HG03378 (cell line): ENCODE measurements around the gene PODN.

Experiments used
- ATAC-seq: cut with Tn5 transposase; IDR thresholded peaks from one replicate; pipeline ENCODE4 v1.9.1; 2021; ENCODE audit warnings: mild to moderate bottlenecking, moderate library complexity; ENCODE audit not compliant: unreplicated experiment

PODN gene

GRCh38 chr1:53049574-53049967 lies 12.4 kb upstream of the PODN start:
- no peak for ATAC-seq

- no peak for ATAC-seq
Measured at GRCh38 chr1:53050310-53050709, 11.7 kb upstream of the PODN start.

GRCh38 chr1:53051676-53052075 lies 10.3 kb upstream of the PODN start:
- no peak for ATAC-seq

- no peak for ATAC-seq
Measured at GRCh38 chr1:53057127-53057526, 4.9 kb upstream of the PODN start.

GRCh38 chr1:53060579-53060978 lies 1.4 kb upstream of the PODN start:
- no peak for ATAC-seq

GRCh38 chr1:53061123-53061858 lies 722 bp upstream of the PODN start:
- no peak for ATAC-seq

- no peak for ATAC-seq
Measured at GRCh38 chr1:53062708-53063591, 937 bp downstream of the PODN start.

GRCh38 chr1:53063744-53064515 lies 1.9 kb downstream of the PODN start:
- no peak for ATAC-seq

- no peak for ATAC-seq
Measured at GRCh38 chr1:53065391-53065790, 3.4 kb downstream of the PODN start.

- ATAC-seq: no peak
Measured at GRCh38 chr1:53066488-53066887, 4.5 kb downstream of the PODN start.

- no peak for ATAC-seq
Measured at GRCh38 chr1:53066891-53067738, 5.1 kb downstream of the PODN start.

GRCh38 chr1:53067886-53068285 lies 5.9 kb downstream of the PODN start:
- no peak for ATAC-seq

GRCh38 chr1:53068314-53069099 lies 6.5 kb downstream of the PODN start:
- no peak for ATAC-seq

GRCh38 chr1:53069265-53069662 lies 7.3 kb downstream of the PODN start:
- no peak for ATAC-seq

- ATAC-seq: no peak
Measured at GRCh38 chr1:53069663-53070327, 7.8 kb downstream of the PODN start.

- ATAC-seq: no peak
Measured at GRCh38 chr1:53070621-53071020, 8.6 kb downstream of the PODN start.

GRCh38 chr1:53071167-53071865 lies 9.3 kb downstream of the PODN start:
- ATAC-seq: no peak

GRCh38 chr1:53071915-53072314 lies 9.9 kb downstream of the PODN start:
- no peak for ATAC-seq

- no peak for ATAC-seq
Measured at GRCh38 chr1:53073287-53073686, 11.3 kb downstream of the PODN start.
